Femur (tissue), 1 donor: ENCODE measurements around the gene SLC38A8.

Source experiments
- DNase-seq: peaks from one replicate; pipeline ENCODE4 v3.0.0-alpha.2; 2017

SLC38A8 gene

DNA sequence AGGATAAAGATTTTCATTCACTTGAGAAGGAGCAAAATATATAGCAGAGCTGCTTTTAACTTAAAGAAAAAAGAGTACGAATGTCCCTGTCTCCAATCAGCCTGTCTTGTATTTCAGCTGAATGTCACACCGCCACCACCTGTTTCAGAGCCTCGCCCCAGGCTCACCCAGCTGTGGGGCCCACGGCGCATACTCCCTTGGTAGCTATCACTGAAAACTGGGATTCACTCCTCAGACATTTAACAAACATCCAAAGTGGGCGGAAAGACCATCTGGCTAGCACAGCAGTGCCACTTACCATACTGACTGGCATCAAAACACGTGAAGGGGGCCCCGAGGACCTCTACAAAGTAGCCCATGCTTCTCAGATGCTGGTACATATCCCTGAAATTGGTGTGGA lies 25.4 kb upstream of the SLC38A8 start:
- no peak for DNase-seq

DNA sequence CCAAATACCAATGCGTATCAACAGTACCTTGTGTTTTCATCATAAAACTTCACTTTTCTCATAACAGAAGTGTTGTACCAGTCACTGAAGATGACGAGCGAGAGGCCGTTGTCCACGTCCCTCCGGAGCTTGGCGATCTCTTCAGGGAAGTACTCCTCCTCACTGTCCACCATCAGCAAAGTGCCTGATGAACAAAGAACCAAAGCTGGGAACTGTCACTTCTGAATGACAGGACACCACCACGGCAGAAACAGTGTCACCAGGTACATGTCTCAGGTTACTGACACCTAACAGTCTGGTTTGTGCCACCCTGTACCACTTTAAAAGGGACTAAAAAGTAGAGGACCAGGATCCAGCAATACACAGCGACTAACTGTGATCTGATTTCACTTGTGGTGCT lies 25.0 kb upstream of the SLC38A8 start:
- DNase-seq: no peak

DNA sequence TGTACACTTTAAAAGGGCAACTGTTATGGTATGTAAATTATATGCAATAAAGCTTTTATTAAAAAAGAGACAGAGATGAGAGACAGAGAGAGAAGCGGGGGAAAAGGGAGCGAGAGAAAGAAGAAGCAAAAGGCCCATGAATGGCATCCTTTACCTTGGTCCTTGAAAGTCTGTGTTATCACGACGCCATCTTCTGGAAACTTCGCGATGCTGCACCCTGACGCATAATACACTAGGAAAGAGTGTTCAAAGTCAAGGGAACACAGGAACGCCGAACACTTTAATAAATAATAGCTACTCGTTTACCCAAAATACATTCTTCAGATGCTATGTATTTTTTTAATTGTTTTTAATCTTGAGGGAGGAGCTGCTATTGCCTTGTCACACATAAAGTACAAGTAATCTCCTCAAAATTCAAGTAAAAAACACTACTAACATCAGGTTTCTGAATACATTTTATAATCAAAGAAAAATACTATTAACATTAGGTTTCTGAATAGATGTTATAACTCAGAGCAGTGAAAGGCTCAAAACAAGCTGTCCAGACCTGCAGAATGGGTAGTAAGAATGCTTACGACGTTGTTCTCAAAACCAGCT lies 23.0 kb upstream of the SLC38A8 start:
- peak; percentile 53 for DNase-seq

DNA sequence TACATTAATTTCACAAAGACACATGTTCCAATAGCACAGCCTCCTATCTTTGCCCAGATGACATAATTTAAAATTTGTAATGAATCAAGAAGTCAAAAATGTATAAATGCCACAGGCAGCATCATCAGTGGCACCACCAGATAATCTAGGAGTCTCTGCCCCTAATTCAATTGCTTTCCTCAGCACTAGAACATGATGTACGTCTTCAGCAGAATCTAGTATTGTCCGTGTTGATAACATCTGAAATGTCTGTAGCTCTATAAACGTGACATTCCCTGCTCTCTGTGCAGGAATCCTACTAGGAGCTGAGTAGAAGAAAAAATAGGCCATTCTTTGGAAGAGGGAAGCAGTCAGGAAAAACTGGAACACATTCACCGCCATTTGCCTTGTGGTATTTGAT lies 21.4 kb upstream of the SLC38A8 start:
- DNase-seq: no peak

DNA sequence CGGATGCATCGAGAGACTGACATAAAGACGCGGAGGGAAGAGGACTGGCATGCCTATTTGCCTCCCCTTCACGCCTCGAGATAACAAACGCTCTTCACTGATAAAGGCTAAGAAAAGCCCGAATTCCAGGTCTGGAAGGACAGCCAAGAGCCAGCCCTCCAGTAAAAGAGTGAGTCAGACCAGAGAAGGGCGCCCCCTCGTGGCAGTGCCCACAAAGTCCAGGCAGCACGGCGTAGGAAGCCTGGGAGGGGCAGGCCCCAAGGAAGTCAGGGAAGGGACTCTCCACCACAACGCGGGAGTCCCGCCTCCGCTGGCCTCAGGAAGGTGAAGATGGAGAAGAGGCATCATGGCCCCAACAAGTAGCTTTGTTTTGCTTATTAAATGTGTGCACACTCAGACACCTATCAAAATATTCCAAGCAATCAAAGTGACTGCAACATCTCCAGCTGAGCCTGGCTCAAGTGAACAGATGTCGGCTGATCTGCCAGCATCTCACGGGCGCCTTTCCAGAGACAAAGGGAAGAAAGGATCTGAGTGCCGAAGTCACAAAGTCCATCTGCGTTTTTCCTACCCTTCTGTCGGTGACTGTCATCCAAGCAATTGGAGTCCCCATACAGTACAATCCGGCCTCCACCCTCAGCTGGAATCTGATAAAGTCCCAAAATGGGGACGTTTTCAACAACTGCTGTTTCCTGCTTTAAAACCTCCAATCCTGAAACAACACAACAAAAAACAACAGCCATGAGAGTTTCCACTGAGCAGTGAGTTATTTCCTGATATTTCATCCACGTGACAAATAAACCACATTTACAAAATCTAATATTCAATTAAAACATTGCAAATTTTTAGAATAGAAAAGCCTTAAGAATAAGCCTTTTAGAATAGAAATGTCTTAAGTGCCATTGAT lies 20.4 kb upstream of the SLC38A8 start:
- peak; percentile 77 for DNase-seq

DNA sequence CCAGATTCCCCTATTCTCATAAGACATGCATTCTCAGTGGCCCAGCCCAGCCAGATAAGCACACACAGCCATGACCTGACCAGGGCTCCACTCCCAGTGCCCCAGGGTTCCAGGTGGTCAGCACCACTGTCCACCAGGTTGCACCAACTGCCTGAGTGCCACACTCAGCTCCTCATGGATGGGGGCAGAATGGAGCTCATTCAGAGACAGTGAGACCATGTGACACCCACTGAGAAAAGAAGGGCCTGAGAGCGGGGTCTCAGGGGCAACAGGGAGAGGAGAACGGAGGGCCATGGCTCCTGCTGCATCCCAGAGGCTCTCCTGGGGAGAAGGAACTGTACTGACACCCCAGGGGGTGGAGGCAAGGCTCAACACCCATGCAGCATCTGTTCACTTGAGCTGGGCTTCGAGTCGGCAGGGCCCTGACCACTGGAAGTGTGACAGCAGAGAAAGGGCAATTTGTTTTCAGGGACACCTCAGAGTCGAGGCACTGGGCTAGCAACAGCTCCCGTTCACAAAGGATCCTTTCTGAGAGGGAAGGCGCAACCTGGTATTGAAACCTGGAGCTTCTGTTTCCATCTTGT lies 18.7 kb upstream of the SLC38A8 start:
- DNase-seq: no peak

DNA sequence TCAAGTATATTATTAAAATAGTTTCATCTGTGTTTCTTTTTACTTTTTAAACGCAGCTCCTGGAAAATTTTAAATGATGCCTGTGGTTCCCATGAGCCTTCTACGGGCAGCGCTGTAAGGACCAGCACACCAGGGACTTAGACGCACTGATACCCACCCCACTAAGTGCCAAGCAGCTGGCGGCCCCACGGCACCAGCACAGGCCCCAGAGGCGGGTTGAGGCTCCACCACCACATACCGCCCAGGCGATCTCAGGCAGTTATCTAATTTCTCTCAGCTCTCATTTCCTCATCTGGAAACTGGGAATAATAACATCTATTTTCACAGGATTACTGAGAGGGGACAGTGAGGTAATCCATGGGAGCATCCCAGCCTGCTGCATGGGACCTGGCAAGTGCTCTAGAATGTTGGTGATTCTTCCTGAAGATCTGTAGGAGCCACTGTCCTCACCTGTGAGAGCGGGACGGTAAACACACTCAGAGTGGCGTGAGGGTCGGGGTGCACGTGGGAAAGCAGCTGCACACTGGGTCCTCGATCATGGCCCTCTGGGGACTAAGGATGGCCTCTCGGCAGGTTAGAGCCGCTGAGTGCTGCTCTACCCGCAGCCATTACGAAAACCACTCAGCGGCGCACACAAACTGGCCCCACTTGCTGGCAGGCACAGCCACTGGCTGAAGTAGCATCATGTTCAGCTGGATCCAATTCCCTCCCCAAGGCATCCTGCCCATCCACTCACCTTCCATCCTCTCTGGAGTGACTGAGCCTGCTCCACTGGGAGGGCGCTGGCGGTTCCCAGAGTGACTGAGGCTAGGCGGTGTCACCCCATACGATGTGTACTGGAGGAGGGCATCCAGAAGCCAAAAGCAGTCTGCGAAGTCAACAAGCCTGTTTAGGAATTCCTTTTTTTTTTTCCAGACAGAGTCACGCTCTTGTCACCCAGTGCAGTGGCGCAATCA lies 17.6 kb upstream of the SLC38A8 start:
- no peak for DNase-seq

DNA sequence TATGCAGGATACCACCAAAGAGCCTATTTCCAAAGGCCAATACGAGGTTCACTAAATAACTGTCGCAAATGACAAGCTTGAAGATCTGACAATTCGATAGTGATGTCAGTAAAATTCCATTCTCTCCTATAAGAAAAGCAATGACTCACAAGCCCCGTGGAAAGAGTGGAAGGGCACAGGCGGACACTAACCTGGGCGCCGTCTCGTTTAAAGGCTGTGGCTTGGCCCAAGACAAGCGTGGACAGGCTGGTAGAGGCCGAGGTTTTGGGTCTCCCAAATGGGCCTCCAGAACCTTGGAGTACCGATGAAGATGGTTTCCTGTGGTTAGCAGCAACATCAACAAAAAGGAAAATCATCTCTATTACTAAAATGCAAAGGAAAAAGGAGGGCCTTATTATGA lies 16.5 kb upstream of the SLC38A8 start:
- no peak for DNase-seq

DNA sequence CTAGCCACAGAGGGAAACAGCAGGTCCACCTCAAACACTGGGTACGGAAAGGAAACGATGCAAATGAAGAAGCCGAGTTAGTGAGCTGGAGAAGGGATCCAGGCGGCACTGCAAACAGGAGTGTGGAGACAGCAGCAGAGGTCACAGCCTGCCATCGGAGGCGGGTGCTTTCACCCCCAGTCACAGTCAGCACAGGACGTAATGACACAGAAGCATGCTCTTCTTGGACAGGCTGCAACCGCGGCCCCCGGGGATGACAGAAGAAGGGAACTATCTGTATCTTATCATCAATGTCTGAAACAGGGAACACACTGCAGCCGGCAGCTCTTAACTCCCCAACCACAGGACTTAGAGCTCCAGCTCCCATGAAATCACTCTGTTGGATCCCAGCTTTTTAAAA lies 16.1 kb upstream of the SLC38A8 start:
- DNase-seq: no peak

DNA sequence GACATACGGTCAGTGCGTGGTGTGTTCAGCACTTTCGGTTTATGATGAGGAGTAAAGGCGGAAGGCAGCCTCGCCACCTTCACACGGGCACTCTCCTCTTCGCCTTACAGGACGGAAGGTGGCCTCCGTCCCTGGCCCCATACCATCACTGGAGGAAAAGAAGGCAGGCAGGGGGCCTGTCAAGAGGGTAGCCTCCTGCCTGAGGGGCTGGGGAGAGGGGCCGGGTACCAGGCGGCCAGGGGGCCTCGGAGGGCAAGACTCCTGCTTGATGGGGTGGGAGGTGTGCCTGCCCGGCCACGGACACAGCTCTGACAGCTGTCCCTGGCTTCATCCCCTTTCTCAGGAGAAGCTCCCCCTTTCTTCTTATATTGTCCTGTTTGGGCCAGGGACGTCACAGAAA lies 15.6 kb upstream of the SLC38A8 start:
- DNase-seq: no peak

DNA sequence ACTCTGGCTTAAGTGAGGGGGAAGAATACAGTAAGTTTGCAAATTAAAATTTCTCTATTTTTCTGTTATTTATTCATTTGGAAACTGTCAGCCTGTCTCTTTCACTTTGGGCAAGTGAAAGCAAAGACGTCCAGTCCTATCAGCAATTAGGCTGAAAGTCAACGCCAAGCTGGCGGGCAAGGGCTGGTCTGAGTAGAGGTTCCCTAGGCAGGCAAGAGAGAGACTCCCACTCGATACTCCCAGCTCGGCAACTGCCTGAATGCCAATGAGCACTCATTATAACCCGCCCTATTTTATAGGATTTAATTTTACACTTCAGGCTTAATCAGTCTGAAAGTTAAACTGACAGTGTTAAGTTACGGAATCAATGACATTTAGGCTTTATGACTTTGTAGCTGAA lies 14.3 kb upstream of the SLC38A8 start:
- DNase-seq: no peak

DNA sequence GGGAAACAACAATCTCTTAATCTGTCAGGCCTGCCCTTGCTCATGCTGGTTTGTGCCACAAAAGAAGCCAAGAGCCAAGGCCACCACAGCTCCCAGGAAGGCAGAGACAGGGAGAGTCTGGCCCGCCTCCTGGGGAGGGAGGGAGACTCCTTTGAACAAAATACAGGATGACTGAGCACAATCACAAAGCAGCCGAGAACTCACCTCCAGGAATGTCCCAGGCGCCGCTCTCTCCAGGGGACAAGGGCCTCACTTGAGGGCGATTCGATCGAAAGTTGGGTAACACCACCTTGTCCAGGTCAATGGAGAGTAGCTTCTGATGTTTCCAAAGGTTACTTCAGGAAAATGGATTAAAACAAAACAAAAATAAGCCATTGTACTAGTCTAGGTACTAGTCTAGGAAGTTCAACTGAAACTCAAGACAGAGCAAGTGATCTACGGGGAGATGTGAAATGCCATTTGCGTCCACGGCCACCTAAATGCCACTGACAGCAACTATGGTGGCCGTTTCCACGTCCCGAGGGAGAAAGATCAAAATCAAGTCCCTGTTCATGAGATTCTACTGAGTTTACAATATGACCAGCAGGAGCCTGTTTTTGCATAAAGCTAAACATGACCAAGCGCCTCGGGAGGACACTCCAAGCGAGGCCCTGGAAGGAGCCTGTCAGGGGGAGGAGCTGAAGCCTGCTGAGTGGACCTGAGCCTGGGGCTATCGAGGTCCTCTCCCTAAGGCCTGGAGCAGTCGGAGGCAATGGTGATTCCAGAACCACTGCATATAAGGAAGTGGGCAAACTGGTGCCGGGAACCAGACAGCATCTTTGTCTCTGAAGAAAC lies 13.4 kb upstream of the SLC38A8 start:
- no peak for DNase-seq

DNA sequence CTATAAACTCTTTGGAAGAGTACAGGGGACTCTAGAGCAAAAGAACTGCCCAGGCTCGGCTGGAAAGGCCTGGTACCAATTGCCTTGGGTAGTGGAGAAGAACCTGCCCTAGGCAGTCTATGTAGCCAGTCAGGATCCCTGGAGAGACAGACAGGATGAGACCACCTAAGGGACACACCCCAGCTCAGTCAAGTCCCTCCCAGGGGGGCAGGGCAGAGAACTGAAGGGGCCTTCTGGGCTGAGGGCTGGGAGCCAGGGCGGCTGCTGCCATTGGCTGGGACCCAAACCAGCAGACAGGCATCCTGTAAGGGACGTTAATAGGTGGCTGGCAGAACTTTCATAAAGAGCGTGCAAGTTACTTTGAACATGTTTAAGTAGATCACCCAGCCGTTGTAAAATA lies 12.8 kb upstream of the SLC38A8 start:
- peak; percentile 57 for DNase-seq

DNA sequence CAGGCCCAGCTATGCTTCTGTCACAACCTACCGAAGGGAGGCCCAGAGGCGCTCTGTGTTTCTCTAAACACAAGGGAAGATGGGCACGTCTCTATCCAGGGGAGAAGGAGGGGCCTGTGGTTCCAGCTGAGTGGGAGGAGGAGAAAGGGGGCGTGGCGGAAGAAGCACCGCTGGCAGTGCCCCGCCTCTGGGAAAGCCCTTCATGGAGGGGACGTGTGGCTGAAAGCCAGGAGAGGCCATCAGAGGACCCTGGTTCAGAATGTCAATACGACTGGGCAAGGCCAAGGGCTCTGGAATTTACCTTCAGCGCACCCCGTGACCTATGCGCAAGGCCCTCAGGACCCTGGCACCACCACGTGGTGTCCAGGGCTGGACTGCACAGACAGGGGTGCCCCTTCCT lies 12.3 kb upstream of the SLC38A8 start:
- DNase-seq: no peak

DNA sequence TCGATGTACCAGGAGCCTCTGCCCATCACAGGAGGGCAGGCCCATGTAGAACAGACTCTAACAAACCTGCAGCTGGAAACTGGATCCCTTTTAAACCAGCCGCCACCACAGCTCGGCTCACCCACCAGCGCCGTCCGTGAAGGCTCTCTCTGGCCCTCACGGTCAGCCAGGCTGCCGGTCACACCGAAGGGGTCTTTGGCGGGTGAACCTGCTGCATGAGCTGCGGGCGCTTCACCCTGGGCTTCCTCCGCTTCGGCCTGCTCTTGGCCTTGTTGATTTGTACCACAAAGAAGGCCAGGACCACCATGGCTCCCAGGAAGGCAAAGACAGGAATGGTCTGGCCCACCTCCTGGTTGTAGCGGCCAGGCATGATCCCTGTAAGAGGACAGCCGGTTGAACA lies 11.7 kb upstream of the SLC38A8 start:
- DNase-seq: no peak

DNA sequence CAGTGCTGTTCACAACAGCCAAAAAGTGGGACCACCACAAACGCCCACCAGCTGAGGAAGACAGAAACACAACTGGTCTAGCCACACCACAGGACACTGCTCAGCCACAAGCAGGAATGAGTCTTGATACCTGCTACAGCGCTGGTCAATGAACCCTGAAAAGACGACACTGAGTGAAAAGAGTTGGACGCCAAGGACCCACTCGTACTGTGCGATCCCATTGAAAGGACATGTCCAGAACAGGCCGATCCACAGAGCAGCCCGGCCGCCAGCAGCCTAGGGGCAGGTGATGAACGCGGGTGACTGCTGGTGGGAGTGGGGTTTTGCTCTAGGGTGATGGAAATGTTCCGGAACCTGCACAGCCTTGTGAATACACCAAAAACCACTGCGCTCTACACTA lies 10.6 kb upstream of the SLC38A8 start:
- no peak for DNase-seq

DNA sequence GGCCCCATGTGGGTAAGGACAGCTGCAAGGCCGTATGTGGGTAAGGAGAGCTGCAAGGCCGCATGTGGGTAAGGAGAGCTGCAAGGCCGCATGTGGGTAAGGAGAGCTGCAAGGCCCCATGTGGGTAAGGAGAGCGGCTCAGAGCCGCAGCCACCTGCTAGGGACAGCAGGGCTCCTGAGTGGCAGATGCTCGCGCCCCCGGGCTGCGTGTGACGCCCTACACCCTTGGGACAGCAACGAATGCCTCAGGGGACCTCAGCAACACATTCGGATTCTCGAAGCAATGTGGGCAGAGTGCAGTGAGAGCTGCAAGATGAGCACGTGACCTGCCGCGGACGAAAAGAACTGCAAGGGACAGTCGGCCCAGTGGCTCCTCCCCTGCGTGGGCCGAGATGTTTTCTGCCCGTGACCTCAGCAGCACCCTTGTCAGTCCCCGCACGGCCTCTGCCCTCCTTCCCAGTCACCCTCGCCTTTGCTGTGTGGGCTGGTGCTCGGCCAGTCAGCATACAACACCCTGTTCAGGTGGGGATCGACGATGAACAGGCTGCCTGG lies 9.6 kb upstream of the SLC38A8 start:
- DNase-seq: no peak

DNA sequence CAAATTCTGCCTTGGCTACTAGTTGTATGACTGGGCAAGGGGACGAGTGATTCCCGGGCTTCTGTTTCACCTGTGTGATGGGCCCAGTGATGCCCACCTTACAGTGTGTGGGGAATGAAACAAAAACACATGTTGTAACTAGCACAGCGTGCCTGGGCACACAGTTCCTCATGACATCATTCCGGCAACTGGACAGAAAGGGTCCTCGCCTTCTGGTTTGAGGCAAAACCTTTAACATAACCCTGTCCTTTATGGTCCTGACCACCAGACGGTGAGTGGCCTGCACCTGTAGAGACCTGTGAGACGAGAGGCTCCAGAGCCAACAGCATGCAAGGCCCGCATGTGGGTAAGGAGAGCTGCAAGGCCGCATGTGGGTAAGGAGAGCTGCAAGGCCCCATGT lies 7.7 kb upstream of the SLC38A8 start:
- DNase-seq: peak; percentile 3

DNA sequence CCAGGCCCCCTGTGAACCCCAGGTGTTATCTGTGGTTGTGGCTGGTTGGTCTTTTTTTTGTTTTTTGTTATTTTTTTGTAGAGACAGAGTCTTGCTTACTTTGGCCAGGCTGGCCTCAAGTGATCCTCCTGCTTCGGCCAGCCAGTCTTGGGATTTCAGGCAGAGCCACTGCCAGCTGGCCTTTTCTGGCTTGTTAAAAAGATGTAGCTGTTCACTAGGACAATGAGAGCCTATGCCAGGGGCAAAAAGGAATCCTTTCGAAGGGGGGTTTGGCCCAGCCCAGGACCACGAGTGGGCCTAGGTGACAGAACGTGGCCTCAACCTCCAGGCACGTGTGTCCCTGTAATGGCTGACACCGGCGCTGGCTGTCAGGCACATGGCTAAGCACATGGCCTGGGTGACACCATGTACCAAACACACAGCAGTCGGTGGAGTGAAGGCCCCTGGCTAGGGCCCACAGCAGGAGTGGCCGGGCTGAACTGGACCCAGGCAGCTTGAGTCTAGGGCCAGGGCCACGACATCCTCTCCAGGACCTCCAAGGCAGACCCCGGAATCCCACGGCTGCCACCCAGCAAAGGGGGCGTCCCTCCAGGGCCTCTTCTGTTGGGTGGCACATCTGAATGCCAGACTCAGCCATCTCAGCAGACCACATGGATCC lies 6.9 kb upstream of the SLC38A8 start:
- DNase-seq: peak; percentile 16

DNA sequence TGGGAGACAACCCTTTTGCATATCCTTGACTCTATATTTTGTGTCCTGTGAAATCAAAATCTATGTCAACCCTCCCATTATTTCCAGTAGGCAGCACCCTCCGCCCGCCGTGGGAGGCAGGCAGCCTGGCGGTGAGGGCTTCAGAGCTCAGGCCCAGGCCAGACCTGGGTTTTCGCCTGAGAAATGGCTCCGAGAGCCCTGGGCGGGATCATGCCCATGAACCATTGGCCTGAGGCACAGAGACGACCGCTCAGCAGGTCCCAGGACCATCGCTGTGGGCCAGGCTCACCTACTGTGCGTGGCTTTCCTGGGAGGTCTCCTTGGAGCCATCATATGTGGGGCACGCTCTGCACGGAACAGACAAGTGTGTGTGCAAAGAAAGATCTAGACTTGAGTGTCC lies 6.3 kb upstream of the SLC38A8 start:
- peak; percentile 5 for DNase-seq

DNA sequence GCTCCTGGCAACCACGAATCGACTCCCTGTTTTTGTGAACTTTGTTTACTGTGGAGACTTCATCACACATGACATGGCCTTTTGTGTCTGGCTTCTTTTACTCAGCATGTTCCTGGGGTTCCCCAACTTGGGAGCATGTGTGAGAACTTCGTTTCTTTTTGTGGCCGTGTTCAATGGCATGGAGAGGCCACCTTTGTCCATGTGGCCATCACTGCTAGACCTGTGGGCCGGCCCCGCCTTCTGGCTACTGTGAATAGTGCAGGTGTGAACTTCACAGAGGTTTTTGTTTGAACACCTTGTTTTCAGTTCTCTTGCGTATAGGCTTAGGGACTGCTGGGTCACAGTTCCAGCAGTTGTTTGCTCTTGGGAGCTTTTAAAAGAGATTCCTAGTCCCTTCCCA lies 5.7 kb upstream of the SLC38A8 start:
- DNase-seq: peak; percentile 4
